ENCODE data around the gene TBC1D13. TPM values are rescaled to one million over a fixed set of nuclear protein-coding genes. Genes with fewer than 3 reads are reported as not detected.

Gene TBC1D13
- 10 to 100 TPM; 18.7 to 24.2 TPM for total RNA-seq

DNA sequence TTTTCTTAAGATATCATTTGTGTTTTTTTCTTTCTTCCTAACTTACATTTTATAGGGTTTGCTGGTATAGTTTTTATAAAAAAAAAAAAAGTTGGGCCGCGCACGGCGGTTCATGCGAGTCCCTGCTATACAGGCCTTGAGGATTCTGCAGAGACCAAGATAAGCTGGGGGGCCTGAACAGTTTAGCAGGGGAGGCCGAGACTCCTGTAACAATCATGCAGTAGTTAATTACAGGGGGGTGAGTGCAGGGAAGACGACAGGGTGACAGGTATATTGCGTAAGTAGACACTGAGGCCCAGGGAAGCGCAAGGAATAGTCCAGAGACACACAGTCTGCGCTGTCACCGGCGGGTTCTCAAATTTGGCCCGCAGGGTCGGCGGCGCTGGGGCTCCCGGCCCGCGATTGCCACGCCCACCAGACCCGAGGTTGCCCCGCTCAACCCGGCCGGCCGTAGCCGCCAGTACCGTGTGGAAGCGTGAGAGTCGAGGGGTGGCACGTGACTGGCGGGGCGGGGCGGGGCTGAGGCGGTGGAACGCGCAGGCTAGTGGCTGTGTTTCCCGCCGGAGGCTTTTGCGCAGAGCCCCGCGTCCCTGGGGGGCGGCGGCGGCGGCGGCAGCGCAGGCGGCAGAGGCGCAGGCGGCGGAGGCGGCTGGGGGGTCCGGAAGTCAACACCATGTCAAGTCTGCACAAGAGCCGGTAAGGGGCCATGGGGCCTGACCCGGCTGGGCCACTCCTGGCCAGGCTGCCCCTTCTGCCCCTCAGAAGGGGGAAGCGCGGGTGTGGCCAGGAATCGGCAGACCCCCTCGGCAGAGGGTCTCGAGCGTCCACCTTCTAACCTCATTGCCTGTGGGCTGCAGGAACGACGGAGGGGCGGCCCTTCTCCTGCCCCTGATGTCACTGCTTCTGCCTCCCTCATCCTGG is at the start of gene TBC1D13:
TSS of gene TBC1D13 (plus strand) at position 573 of the 921 bp plus-strand sequence. CDS start at position 674, 101 bp downstream.
- Mint-ChIP-seq H3K9me3 (no peaks in the 10 kb centered on the region), H3K4me3 (peak within 1 kb of the TSS; percentile 93), H3K36me3 (ENCODE audit: low read depth) (peaks cover 23% of the 10 kb centered on the region), H3K27ac (peak within 1 kb of the TSS; percentile 89), H3K27me3 (no peaks in the 10 kb centered on the region), H3K4me1 (no peaks in the 10 kb centered on the region)
- ATAC-seq (replicated peaks): peak; percentile 99

GRCh38 chr9:128742401-128742800 is 44.7 kb upstream of the TBC1D13 start:
- no peak overlapping the region for H3K27ac Mint-ChIP-seq
- H3K4me1 Mint-ChIP-seq: no peaks in the 10 kb centered on the region
- ATAC-seq (replicated peaks): no peak
- no peaks in the 10 kb centered on the region for H3K9me3 Mint-ChIP-seq
- H3K27me3 Mint-ChIP-seq: no peaks in the 10 kb centered on the region
- peaks cover 9% of the 10 kb centered on the region for H3K36me3 Mint-ChIP-seq (ENCODE audit: low read depth)
- no peak overlapping the region for H3K4me3 Mint-ChIP-seq

DNA sequence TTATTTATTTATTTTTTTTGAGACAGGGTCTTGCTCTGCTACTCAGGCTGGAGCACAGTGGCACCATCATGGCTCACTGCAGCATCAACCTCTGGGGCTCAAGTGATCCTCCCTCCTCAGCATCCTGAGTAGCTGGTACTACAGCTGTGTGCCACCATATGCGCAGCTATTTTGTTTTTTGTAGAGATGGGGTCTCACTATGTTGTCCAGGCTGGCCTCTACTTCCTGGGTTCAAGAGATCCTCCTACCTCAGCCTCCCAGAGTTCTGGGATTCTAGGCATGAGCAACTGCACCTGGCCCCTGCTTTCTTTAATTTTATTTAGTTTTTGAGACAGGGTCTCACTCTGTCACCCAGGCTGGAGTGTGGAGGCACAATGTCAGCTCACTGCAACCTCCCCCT is 43.6 kb upstream of the TBC1D13 start:
- Mint-ChIP-seq H3K36me3 (ENCODE audit: low read depth) (peaks cover 6% of the 10 kb centered on the region), H3K4me1 (no peaks in the 10 kb centered on the region), H3K9me3 (no peaks in the 10 kb centered on the region), H3K4me3 (no peak overlapping the region), H3K27ac (no peak overlapping the region), H3K27me3 (no peaks in the 10 kb centered on the region)
- ATAC-seq (replicated peaks): no peak

DNA sequence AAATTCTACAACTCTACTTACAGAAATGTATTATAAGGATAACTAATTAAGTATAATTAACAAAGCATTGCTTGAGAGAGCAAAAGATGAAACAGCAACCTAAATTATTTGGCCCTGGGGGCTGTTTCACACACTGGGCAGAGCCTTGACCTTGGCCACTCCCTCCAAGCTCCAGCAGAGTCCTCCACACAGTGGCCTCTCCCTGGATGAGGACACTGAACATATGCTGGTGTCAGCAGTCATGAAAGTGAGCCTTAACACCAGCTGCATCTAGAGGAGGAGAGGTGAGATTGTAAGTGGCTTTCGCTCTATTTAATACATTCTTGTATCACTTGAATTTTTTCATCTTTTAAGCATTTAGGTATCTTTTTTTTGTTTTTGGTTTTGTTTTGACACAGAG is 39.8 kb upstream of the TBC1D13 start:
- peaks cover 3% of the 10 kb centered on the region for H3K36me3 Mint-ChIP-seq (ENCODE audit: low read depth)
- no peak overlapping the region for H3K27ac Mint-ChIP-seq
- no peak for ATAC-seq (replicated peaks)
- no peaks in the 10 kb centered on the region for H3K9me3 Mint-ChIP-seq
- H3K4me1 Mint-ChIP-seq: no peaks in the 10 kb centered on the region
- H3K27me3 Mint-ChIP-seq: no peaks in the 10 kb centered on the region
- H3K4me3 Mint-ChIP-seq: no peak overlapping the region

DNA sequence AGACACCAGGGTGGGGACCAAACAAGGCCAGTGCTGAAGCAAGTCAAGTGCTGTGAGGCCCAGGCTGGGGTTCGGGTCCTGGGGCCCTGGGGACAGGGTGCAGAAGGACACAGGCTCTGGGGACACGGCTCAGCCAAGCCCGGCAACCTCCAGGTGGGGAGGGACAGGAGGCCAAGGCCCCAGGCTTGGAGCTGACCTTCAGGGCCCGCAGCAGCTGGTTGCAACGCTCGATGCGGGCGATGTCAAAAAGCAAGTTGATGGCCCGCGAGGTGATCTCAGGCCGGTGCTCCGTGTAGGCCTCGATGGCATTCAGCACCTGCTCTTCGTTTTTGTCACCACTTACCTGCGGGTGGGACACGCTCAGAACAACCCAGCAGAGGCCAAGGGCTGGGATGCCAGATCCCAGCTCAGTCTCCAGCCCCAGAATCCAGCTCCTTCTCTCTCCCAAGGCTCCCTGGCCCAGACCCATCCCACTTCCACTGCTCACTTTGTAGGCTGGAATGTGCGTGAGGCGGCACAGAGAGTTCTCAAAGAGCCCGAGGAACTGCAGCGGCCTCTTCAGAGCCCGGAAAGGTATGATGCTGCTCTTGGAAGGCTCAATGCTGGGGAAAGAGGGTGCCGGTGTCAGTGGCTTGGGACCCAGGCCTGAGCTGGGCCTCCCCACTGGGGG is 36.0 kb upstream of the TBC1D13 start:
- H3K4me1 Mint-ChIP-seq: peaks cover 5% of the 10 kb centered on the region
- no peaks in the 10 kb centered on the region for H3K27me3 Mint-ChIP-seq
- no peaks in the 10 kb centered on the region for H3K9me3 Mint-ChIP-seq
- no peak overlapping the region for H3K4me3 Mint-ChIP-seq
- H3K36me3 Mint-ChIP-seq (ENCODE audit: low read depth): peaks cover 15% of the 10 kb centered on the region
- no peak overlapping the region for H3K27ac Mint-ChIP-seq
- ATAC-seq (replicated peaks): no peak

GRCh38 chr9:128753627-128754026 is 33.4 kb upstream of the TBC1D13 start:
- Mint-ChIP-seq H3K36me3 (ENCODE audit: low read depth) (peaks cover 15% of the 10 kb centered on the region), H3K4me3 (no peak overlapping the region), H3K9me3 (no peaks in the 10 kb centered on the region), H3K27me3 (no peaks in the 10 kb centered on the region), H3K27ac (no peak overlapping the region), H3K4me1 (peaks cover 5% of the 10 kb centered on the region)
- no peak for ATAC-seq (replicated peaks)

DNA sequence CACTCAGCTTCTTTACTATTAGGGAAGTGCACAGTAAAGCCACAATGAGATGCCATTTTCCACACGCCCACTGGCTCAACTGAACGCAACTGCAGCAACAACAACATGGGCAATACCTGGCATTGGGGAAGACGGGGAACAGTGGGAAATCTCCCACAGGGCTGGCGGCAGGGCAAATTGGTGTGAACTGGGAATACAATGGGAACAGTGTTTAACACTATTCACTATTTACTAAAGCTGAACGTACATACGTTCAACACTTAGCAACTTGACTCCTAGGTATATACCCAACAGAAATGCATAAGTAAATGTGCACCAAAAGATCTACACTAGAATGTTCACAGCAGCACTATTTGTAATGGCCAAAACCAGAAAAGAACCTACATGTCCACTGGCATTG is 29.5 kb upstream of the TBC1D13 start:
- ATAC-seq (replicated peaks): no peak
- Mint-ChIP-seq H3K27ac (no peak overlapping the region), H3K9me3 (no peaks in the 10 kb centered on the region), H3K27me3 (no peaks in the 10 kb centered on the region), H3K4me3 (no peak overlapping the region), H3K36me3 (ENCODE audit: low read depth) (peaks cover 8% of the 10 kb centered on the region), H3K4me1 (peaks cover 5% of the 10 kb centered on the region)

GRCh38 chr9:128762671-128763449 is 24.2 kb upstream of the TBC1D13 start:
- Mint-ChIP-seq H3K4me1 (peaks cover 14% of the 10 kb centered on the region), H3K27ac (peak overlapping the region; percentile 47)
- ATAC-seq (replicated peaks): no peak

DNA sequence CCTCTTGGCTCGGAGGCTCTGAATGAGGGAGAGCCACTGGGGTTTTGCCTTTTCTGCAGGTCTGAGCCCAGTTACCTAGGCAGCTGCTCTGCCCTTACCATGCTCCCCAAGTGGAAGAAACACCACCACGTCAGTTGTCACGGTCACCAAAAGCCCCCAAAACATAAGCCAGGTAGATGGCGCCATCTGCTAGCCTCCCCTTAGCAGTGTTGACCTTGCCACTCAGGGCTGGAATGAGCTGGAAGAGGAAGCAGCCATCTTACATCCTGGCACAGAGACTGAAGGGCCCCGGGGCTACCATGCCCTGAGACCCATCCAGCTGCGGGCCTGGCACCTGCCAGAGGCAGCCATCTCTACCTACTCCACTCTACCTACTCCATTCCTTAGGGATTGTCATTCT is 22.7 kb upstream of the TBC1D13 start:
- Mint-ChIP-seq H3K27ac (peak overlapping the region; percentile 28), H3K36me3 (ENCODE audit: low read depth) (peaks cover 6% of the 10 kb centered on the region), H3K9me3 (no peaks in the 10 kb centered on the region), H3K4me1 (peaks cover 20% of the 10 kb centered on the region), H3K27me3 (no peaks in the 10 kb centered on the region), H3K4me3 (no peak overlapping the region)
- ATAC-seq (replicated peaks): no peak

More at GRCh38 chr9:128762671-128763449, 24.2 kb upstream of the TBC1D13 start:
- Mint-ChIP-seq H3K9me3 (no peaks in the 10 kb centered on the region), H3K27me3 (no peaks in the 10 kb centered on the region), H3K4me3 (no peak overlapping the region), H3K36me3 (ENCODE audit: low read depth) (peaks cover 4% of the 10 kb centered on the region)

- no peaks in the 10 kb centered on the region for H3K27me3 Mint-ChIP-seq
- H3K4me3 Mint-ChIP-seq: no peak overlapping the region
- H3K27ac Mint-ChIP-seq: peak overlapping the region; percentile 28
- H3K36me3 Mint-ChIP-seq (ENCODE audit: low read depth): peaks cover 6% of the 10 kb centered on the region
- H3K4me1 Mint-ChIP-seq: peaks cover 29% of the 10 kb centered on the region
- no peaks in the 10 kb centered on the region for H3K9me3 Mint-ChIP-seq
- no peak for ATAC-seq (replicated peaks)
Measured at GRCh38 chr9:128765499-128765898, 21.6 kb upstream of the TBC1D13 start.

DNA sequence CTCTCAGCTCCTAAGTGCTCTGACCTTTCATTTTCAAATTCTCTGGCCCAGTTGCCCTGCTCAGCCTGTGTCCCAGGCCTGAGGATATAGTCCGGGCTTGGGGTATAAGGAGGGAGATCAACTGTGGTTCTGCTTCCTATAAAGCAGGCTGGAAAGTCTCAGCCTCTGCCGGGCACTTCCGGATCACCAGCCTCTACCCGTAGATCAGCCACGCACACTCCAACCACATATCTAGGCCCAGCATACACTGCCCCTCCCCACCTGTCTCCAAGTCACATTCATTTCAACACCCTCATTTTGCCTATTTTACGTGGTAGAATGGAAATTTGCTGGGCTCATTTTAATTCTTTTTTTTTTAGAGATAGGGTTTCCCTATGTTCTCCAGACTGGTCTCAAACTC is 18.4 kb upstream of the TBC1D13 start:
- H3K27ac Mint-ChIP-seq: peak overlapping the region; percentile 25
- H3K27me3 Mint-ChIP-seq: no peaks in the 10 kb centered on the region
- no peak for ATAC-seq (replicated peaks)
- H3K9me3 Mint-ChIP-seq: no peaks in the 10 kb centered on the region
- peaks cover 6% of the 10 kb centered on the region for H3K36me3 Mint-ChIP-seq (ENCODE audit: low read depth)
- H3K4me3 Mint-ChIP-seq: no peak overlapping the region
- peaks cover 28% of the 10 kb centered on the region for H3K4me1 Mint-ChIP-seq

DNA sequence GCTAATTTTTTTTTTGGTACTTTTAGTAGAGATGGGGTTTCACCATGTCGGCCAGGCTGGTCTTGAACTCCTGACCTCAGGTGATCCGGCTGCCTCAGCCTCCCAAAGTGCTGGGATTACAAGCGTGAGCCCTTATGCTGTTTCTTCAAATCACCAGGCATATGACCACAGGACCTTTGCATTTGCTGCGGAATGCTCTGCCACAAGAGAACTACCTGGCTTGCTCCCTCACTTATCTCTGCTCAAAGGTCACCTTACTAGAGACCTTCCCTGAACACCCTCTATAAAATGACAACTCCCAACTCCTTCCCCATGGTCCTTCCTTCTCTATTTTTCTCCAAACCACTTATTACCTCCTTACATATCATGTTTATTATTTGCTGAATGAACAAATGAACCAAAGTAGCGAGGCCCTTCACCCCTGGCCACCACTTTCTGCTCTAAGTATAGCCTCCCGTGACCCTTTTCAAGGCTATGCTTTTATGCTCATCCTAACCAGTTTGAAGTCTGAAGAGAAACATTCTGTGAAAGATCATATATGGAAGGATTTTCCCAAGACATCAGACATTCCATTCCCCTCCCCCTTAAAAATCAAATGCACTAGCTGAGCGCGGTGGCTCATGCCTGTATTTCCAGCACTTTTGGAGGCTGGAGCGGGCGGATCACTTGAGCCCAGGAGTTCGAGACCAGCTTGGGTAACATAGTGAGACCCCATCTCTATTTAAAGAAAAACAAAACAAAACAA is 16.6 kb upstream of the TBC1D13 start:
- no peak for ATAC-seq (replicated peaks)
- Mint-ChIP-seq H3K27me3 (no peaks in the 10 kb centered on the region), H3K4me1 (peaks cover 23% of the 10 kb centered on the region), H3K27ac (peak overlapping the region; percentile 96), H3K4me3 (peak overlapping the region; percentile 98), H3K36me3 (ENCODE audit: low read depth) (peaks cover 6% of the 10 kb centered on the region), H3K9me3 (no peaks in the 10 kb centered on the region)

DNA sequence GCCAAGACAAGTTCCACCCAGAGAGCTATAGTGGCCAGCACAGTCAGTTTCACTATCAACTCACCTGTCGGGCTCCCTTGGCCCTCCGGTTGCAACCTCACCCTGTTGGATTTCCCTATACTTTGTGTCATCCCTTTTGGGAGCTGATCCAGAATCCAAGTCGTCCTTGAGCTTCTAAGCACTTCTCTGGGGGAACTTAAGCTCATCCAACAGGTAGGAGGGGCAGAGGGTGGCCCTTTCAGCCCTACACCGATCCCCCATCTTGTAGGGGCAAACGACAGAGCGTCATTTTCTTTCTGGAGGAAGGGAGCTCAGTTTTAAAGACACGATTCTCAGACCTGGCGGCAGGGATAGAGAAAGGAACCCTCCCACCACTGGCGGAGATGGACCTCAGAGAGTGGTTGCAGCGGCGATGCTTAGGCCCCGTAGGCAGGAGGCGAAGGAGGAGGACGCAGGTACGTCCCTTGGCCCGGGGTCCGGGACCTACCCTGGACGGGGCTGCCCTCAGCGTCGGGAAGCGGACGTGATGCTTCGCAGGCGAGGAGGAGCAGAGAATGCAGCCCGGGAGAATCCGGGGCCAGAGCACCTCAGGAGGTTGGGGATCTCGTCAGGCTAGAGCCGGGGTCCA is 15.8 kb upstream of the TBC1D13 start:
- peaks cover 6% of the 10 kb centered on the region for H3K36me3 Mint-ChIP-seq (ENCODE audit: low read depth)
- H3K9me3 Mint-ChIP-seq: no peaks in the 10 kb centered on the region
- peaks cover 23% of the 10 kb centered on the region for H3K4me1 Mint-ChIP-seq
- ATAC-seq (replicated peaks): peak; percentile 46
- peak overlapping the region; percentile 96 for H3K27ac Mint-ChIP-seq
- peak overlapping the region; percentile 98 for H3K4me3 Mint-ChIP-seq
- H3K27me3 Mint-ChIP-seq: no peaks in the 10 kb centered on the region

Data from activated T-helper 17 cell treated with anti-CD3 and anti-CD28 coated beads, Interleukin-2, amount 50 U/mL, for 72 hours (primary cell).